Transverse colon (tissue), 4 donors: Measurements from ENCODE around the gene DDN.

ENCODE experiments used
- POLR2A ChIP-seq: fragments of 450-650 bp; IDR thresholded peaks from one replicate; pipeline ENCODE4 v1.6.1; 2016; ENCODE audit warnings: antibody characterized with exemption, mild to moderate bottlenecking, moderate library complexity
- POLR2AphosphoS5 ChIP-seq, 3 donors: sonication (generic); formaldehyde crosslinking; IDR thresholded peaks; one replicate each; pipeline ENCODE4 v1.6.1; 2016; ENCODE audit warnings: antibody characterized with exemption in 3 of 3
- TF ChIP-seq, protein P1 (sequence below), 5 experiments: fragments of 200-600 bp in 3 of 5; fragments of 450-650 bp in 2 of 5; sonication (generic) in 3 of 5; IDR thresholded peaks; 1 replicate in 2 of 5; 2 replicates in 3 of 5; pipeline ENCODE4 v1.5.1; 2016 to 2017; ENCODE audit warnings: antibody characterized with exemption in 5 of 5, inconsistent platforms in 3 of 5, mild to moderate bottlenecking in 2 of 5, moderate library complexity in 1 of 5

DNA sequence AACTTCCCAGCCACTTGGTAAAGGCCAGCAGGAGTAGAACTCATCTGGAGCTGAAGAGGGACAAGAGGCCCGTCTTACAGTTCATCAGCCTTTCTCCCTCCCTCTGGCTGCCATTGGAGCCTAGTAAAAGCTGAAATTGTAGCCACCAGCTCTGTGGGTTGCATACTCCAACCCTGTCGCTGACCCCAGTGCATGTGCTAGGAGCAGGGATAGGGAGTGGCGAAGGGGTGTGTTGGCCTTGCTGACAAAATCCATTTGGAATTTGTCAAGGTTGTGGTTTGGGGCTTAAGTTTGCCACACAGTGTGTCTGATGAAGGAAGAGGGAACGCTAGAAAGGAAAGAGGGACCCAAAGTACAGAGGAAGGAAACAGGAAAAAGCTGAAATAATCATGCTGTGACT is 37.8 kb downstream of the DDN start:
- TF ChIP-seq, protein P1, sequence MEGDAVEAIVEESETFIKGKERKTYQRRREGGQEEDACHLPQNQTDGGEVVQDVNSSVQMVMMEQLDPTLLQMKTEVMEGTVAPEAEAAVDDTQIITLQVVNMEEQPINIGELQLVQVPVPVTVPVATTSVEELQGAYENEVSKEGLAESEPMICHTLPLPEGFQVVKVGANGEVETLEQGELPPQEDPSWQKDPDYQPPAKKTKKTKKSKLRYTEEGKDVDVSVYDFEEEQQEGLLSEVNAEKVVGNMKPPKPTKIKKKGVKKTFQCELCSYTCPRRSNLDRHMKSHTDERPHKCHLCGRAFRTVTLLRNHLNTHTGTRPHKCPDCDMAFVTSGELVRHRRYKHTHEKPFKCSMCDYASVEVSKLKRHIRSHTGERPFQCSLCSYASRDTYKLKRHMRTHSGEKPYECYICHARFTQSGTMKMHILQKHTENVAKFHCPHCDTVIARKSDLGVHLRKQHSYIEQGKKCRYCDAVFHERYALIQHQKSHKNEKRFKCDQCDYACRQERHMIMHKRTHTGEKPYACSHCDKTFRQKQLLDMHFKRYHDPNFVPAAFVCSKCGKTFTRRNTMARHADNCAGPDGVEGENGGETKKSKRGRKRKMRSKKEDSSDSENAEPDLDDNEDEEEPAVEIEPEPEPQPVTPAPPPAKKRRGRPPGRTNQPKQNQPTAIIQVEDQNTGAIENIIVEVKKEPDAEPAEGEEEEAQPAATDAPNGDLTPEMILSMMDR (IDR thresholded peaks at IDR 0.05), result no peak
- no peak for TF ChIP-seq POLR2AphosphoS5 (IDR thresholded peaks at IDR 0.05)
- TF ChIP-seq POLR2A, result no peak
